ENCODE data around the gene NUAK1. TPM values are rescaled to one million over a fixed set of nuclear protein-coding genes. Genes with fewer than 3 reads are reported as not detected.

The NUAK1 gene
- total RNA-seq, 1 donor, result 21.7 TPM

GRCh38 chr12:106123551-106124081 is 15.1 kb downstream of the NUAK1 start:
- no peak for TF ChIP-seq CTCF (IDR thresholded peaks at IDR 0.05; ENCODE audit: extremely low read depth, low read depth, low read length)
- Histone ChIP-seq H3K4me3 (ENCODE audit: insufficient read depth, low read length) (no peak overlapping the region), H3K36me3 (ENCODE audit: insufficient read depth, low read length) (no peaks in the 10 kb centered on the region), H3K79me2 (ENCODE audit: insufficient read depth, low read length) (peaks cover 70% of the 10 kb centered on the region), H3K4me2 (ENCODE audit: insufficient read depth, low read length) (peak overlapping the region; percentile 45), H3K27ac (ENCODE audit: low read depth, low read length) (peak overlapping the region; percentile 36), H3K9me3 (ENCODE audit: low read depth, low read length) (no peaks in the 10 kb centered on the region), H3K4me1 (ENCODE audit: insufficient read depth, low read length) (peaks cover 17% of the 10 kb centered on the region), H3K27me3 (ENCODE audit: insufficient read depth, low read length) (no peaks in the 10 kb centered on the region), H2AFZ (ENCODE audit: low read length) (no peak overlapping the region), H4K20me1 (ENCODE audit: insufficient read depth, low read length) (peaks cover 21% of the 10 kb centered on the region)
- peak; percentile 74 for DNase-seq (ENCODE audit: insufficient read length, low spot score, missing footprints)

- Histone ChIP-seq H3K79me2 (ENCODE audit: insufficient read depth, low read length) (peaks cover 69% of the 10 kb centered on the region), H3K36me3 (ENCODE audit: insufficient read depth, low read length) (no peaks in the 10 kb centered on the region), H4K20me1 (ENCODE audit: insufficient read depth, low read length) (peaks cover 26% of the 10 kb centered on the region), H2AFZ (ENCODE audit: low read length) (no peak overlapping the region), H3K4me2 (ENCODE audit: insufficient read depth, low read length) (peak overlapping the region; percentile 45), H3K9me3 (ENCODE audit: low read depth, low read length) (no peaks in the 10 kb centered on the region), H3K4me3 (ENCODE audit: insufficient read depth, low read length) (no peak overlapping the region), H3K27ac (ENCODE audit: low read depth, low read length) (peak overlapping the region; percentile 36), H3K4me1 (ENCODE audit: insufficient read depth, low read length) (peaks cover 17% of the 10 kb centered on the region), H3K27me3 (ENCODE audit: insufficient read depth, low read length) (no peaks in the 10 kb centered on the region)
- TF ChIP-seq CTCF (IDR thresholded peaks at IDR 0.05; ENCODE audit: extremely low read depth, low read depth, low read length), result no peak
- no peak for DNase-seq (ENCODE audit: insufficient read length, low spot score, missing footprints)
Observed at GRCh38 chr12:106123110-106123509, 15.6 kb downstream of the NUAK1 start.

DNA sequence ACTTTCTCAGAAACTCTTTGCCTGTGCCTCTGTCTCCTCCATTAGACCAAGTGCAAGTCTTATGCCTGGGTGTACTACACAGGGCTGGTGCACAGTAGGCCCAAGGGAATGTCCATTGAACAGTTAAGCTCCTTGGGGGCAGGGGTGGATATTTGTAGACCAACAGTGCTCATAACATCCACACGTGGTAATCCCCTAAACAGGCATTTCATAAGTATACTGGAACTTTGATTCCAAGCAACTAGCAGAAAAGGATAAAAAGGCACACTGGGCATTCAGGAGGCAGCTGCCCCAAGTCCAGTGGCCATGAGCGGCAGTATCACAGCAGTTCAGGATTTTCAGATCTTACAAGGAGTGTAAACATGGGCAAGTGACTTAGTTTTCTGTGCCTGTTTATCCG is 16.8 kb downstream of the NUAK1 start:
- no peaks in the 10 kb centered on the region for H3K27me3 ChIP-seq (ENCODE audit: insufficient read depth, low read length)
- H3K4me3 ChIP-seq (ENCODE audit: insufficient read depth, low read length), result no peak overlapping the region
- H3K9me3 ChIP-seq (ENCODE audit: low read depth, low read length), result no peaks in the 10 kb centered on the region
- no peaks in the 10 kb centered on the region for H3K36me3 ChIP-seq (ENCODE audit: insufficient read depth, low read length)
- H4K20me1 ChIP-seq (ENCODE audit: insufficient read depth, low read length), result peaks cover 36% of the 10 kb centered on the region
- no peak for DNase-seq (ENCODE audit: insufficient read length, low spot score, missing footprints)
- H2AFZ ChIP-seq (ENCODE audit: low read length), result no peak overlapping the region
- peaks cover 17% of the 10 kb centered on the region for H3K4me1 ChIP-seq (ENCODE audit: insufficient read depth, low read length)
- H3K79me2 ChIP-seq (ENCODE audit: insufficient read depth, low read length), result peaks cover 74% of the 10 kb centered on the region
- TF ChIP-seq CTCF (IDR thresholded peaks at IDR 0.05; ENCODE audit: extremely low read depth, low read depth, low read length), result no peak
- H3K4me2 ChIP-seq (ENCODE audit: insufficient read depth, low read length), result no peak overlapping the region
- H3K27ac ChIP-seq (ENCODE audit: low read depth, low read length), result no peak overlapping the region

GRCh38 chr12:106120519-106121105 is 18.1 kb downstream of the NUAK1 start:
- TF ChIP-seq CTCF (IDR thresholded peaks at IDR 0.05; ENCODE audit: extremely low read depth, low read depth, low read length), result no peak
- Histone ChIP-seq H3K79me2 (ENCODE audit: insufficient read depth, low read length) (peaks cover 75% of the 10 kb centered on the region), H3K9me3 (ENCODE audit: low read depth, low read length) (no peaks in the 10 kb centered on the region), H3K4me3 (ENCODE audit: insufficient read depth, low read length) (no peak overlapping the region), H3K4me2 (ENCODE audit: insufficient read depth, low read length) (no peak overlapping the region), H4K20me1 (ENCODE audit: insufficient read depth, low read length) (peaks cover 38% of the 10 kb centered on the region), H3K27ac (ENCODE audit: low read depth, low read length) (no peak overlapping the region), H3K4me1 (ENCODE audit: insufficient read depth, low read length) (peaks cover 12% of the 10 kb centered on the region), H3K36me3 (ENCODE audit: insufficient read depth, low read length) (no peaks in the 10 kb centered on the region), H3K27me3 (ENCODE audit: insufficient read depth, low read length) (no peaks in the 10 kb centered on the region), H2AFZ (ENCODE audit: low read length) (no peak overlapping the region)
- no peak for DNase-seq (ENCODE audit: insufficient read length, low spot score, missing footprints)

Measured in osteoblast (primary cell).